Measurements from ENCODE around the gene CLPTM1. TPM values are rescaled to one million over a fixed set of nuclear protein-coding genes. Genes with fewer than 3 reads are reported as not detected.

Gene CLPTM1
- total and polyA plus RNA-seq, 10 donors: 44.9 to 97.6 (median 78.7) TPM

DNA sequence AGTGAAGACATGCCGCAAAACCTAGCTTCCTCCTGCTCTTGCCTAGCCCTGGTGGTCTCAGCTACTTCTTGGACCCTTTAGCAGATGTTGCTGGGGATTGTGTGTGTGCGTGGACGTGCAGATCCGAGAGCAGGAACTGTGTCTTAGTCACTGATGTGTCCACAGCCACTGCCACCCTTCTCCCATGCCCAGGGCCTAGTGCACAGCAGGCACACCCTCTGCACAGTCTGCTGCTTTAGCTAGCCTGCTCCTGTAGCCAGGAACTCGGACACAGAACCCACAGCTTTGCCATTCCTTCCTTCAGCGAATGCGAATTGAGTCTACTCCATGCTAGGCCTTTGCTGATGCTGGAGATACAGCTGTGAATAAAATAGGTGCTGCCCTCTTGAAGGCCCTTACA, 2.3 kb downstream of the CLPTM1 start:
- Histone ChIP-seq H3K9me3 (no peaks in the 10 kb centered on the region), H3K27me3 (replicated peaks in 1 of 7) (no peaks in the 10 kb centered on the region), H3K36me3 (peaks cover 0 to 43% (median 13%) of the 10 kb centered on the region in 6 donors), H3K4me3 (peak overlapping the region in 1 of 8 donors; percentile 96), H3K4me1 (peaks cover 34 to 87% (median 77%) of the 10 kb centered on the region in 6 donors), H3K27ac (peak overlapping the region in 1 of 8 donors; percentile 30)
- no peak for DNase-seq
- no peak for TF ChIP-seq POLR2AphosphoS5 (IDR thresholded peaks at IDR 0.05)
- intact Hi-C loops (cut with DNase I; ENCODE audit: low total_unique reads): no loop called here
- 74 to 93% (median 85%) methylated on average over 6 to 7 of the region's 7 CpGs for WGBS, 5 donors

DNA sequence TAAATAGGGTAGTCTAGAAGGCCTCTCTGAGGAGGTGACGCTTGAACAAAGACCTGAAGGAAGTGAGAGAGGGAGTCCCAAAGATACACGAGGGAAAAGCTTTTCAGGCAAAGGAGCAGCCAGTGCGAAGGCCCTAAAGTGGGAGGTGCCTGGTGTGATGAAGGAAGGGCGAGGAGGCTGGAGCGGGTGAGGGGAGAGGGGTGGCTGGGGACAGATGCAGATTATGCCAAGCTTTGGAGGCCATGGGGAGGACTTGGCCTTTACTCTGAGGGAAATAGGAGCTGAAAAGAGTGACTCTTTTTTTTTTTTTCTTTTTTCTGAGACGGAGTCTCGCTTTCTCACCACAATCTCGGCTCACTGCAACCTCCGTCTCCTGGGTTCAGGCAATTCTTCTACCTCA, 2.9 kb downstream of the CLPTM1 start:
- Histone ChIP-seq H3K4me1 (peaks cover 34 to 87% (median 77%) of the 10 kb centered on the region in 6 donors), H3K4me3 (no peak overlapping the region), H3K27me3 (replicated peaks in 1 of 7) (no peaks in the 10 kb centered on the region), H3K27ac (peak overlapping the region in 1 of 8 donors; percentile 30), H3K9me3 (no peaks in the 10 kb centered on the region), H3K36me3 (peaks cover 0 to 48% (median 19%) of the 10 kb centered on the region in 6 donors)
- intact Hi-C loops (cut with DNase I; ENCODE audit: low total_unique reads): no loop called here
- TF ChIP-seq POLR2AphosphoS5 (IDR thresholded peaks at IDR 0.05): no peak
- TF ChIP-seq, protein P1, sequence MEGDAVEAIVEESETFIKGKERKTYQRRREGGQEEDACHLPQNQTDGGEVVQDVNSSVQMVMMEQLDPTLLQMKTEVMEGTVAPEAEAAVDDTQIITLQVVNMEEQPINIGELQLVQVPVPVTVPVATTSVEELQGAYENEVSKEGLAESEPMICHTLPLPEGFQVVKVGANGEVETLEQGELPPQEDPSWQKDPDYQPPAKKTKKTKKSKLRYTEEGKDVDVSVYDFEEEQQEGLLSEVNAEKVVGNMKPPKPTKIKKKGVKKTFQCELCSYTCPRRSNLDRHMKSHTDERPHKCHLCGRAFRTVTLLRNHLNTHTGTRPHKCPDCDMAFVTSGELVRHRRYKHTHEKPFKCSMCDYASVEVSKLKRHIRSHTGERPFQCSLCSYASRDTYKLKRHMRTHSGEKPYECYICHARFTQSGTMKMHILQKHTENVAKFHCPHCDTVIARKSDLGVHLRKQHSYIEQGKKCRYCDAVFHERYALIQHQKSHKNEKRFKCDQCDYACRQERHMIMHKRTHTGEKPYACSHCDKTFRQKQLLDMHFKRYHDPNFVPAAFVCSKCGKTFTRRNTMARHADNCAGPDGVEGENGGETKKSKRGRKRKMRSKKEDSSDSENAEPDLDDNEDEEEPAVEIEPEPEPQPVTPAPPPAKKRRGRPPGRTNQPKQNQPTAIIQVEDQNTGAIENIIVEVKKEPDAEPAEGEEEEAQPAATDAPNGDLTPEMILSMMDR (IDR thresholded peaks at IDR 0.05 in 8 of 11, conservative IDR thresholded peaks at IDR 0.05 in 3 of 11): no peak
- no peak for TF ChIP-seq POLR2A (IDR thresholded peaks at IDR 0.05)
- 74 to 82% (median 77%) methylated on average over 8 to 9 of the region's 9 CpGs for WGBS, 5 donors
- DNase-seq: no peak

DNA sequence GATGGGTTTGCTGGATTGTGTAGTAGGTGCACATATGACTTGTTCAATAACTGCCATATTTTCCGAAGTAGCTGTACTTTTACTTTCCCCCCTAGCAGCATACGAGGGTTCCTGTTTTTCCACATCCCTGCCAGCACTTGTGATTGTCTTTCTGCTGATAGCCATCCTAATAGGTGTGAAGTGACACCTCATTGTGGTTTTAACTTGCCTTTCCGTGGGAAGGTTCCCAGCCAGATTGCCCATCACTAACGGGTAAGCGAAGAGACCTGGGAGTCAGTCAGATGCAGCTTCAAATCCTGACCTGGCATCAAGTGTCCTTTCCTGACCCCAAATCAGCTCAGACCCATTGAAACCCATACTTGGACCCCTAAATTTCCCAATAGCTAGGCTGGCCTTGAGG, 4.5 kb downstream of the CLPTM1 start:
- Histone ChIP-seq H3K27me3 (replicated peaks in 1 of 7) (no peaks in the 10 kb centered on the region), H3K4me1 (peaks cover 29 to 73% (median 65%) of the 10 kb centered on the region in 6 donors), H3K36me3 (peaks cover 2 to 65% (median 33%) of the 10 kb centered on the region in 6 donors), H3K27ac (peak overlapping the region in 3 of 8 donors; percentile 68 to 84 (median 73)), H3K9me3 (no peaks in the 10 kb centered on the region), H3K4me3 (no peak overlapping the region)
- WGBS, 5 donors: 74 to 87% (median 81%) methylated on average over 5 of the region's 5 CpGs
- intact Hi-C loops (cut with DNase I; ENCODE audit: low total_unique reads): no loop called here
- TF ChIP-seq POLR2AphosphoS5 (IDR thresholded peaks at IDR 0.05): no peak
- TF ChIP-seq, protein P1 (IDR thresholded peaks at IDR 0.05 in 8 of 11, conservative IDR thresholded peaks at IDR 0.05 in 3 of 11): no peak
- TF ChIP-seq POLR2A (IDR thresholded peaks at IDR 0.05): no peak
- no peak for DNase-seq

DNA sequence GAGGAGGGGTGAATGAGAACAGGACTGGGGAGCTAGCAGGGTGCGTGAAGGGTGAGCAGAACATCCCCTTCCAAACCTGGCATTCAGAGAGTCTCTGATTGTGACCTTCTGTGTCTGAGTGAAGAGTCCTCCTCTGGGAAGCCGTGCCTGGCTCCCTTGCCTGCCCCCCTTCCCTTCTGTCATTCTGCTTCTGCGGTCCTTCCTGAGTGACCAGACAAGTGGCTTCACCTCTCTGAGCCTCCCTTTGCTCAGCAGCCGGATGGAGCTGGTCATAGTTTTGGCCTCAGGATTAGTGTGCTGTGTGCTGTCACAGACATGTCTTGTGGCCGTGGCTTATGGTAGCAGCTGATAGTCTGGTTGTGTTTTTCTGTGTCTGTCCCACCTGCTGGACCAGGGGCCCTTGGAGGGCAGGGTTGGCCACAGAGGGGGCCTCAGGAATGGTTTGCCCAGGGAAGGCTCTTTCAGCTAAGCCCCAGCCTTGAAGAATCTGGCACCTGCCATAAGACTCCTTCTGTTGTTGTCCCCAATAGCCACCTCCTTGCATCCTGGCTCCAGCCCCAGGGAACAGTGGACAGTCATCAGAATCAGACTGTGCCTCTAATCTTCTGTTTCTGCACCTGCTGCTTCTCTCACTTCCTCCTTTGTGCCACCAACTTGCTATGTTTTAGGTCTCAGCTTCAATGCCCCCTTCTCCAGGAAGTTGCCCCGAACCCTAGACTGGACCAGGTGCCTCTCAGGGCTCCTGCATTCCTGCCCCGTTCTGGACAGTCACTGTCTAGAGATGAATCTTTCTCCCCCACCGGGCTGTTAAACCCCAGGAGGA, 5.9 kb downstream of the CLPTM1 start:
- Histone ChIP-seq H3K36me3 (peaks cover 2 to 79% (median 46%) of the 10 kb centered on the region in 6 donors), H3K27me3 (replicated peaks in 1 of 7) (no peaks in the 10 kb centered on the region), H3K9me3 (no peaks in the 10 kb centered on the region), H3K27ac (peak overlapping the region in 7 of 8 donors; percentile 15 to 84 (median 68)), H3K4me3 (peak overlapping the region in 1 of 8 donors; percentile 9), H3K4me1 (peaks cover 25 to 66% (median 57%) of the 10 kb centered on the region in 6 donors)
- DNase-seq: no peak
- TF ChIP-seq, protein P1 (IDR thresholded peaks at IDR 0.05 in 8 of 11, conservative IDR thresholded peaks at IDR 0.05 in 3 of 11): no peak
- TF ChIP-seq POLR2AphosphoS5 (IDR thresholded peaks at IDR 0.05) (peak in 1 of 3 donors; percentile 46), POLR2A (IDR thresholded peaks at IDR 0.05) (no peak)
- intact Hi-C loops (cut with DNase I; ENCODE audit: low total_unique reads): no loop called here
- WGBS, 5 donors: 69 to 81% (median 73%) methylated on average over 7 to 8 of the region's 8 CpGs

Measured in spleen (tissue), 11 donors.